DMS153 (cell line): ENCODE results near the gene MYO15A.
"Not testable (repeated sequence)": the region's sequence is repeated elsewhere in the genome, so short reads cannot be mapped to it uniquely, and the experiment has no call there.

Source experiments
- DNase-seq: peaks from one replicate; lab custom pipeline; 2025; lab: John Stamatoyannopoulos, UW

The MYO15A gene

GRCh38 chr17:18185832-18186626 lies 77.5 kb downstream of the MYO15A start:
- DNase-seq, result no peak

GRCh38 chr17:18186627-18186982 lies 78.0 kb downstream of the MYO15A start:
- DNase-seq, result no peak

- no peak for DNase-seq
These were observed 78.7 kb downstream of the MYO15A start for GRCh38 chr17:18187226-18187625.

GRCh38 chr17:18187821-18188761 lies 79.5 kb downstream of the MYO15A start:
- DNase-seq, result no peak

GRCh38 chr17:18190628-18191235 lies 82.2 kb downstream of the MYO15A start:
- no peak for DNase-seq

- no peak for DNase-seq
These were observed 82.7 kb downstream of the MYO15A start for GRCh38 chr17:18191236-18191667.

- DNase-seq, result no peak
These were observed 83.4 kb downstream of the MYO15A start for GRCh38 chr17:18191967-18192366.

- DNase-seq, result no peak
These were observed 85.8 kb downstream of the MYO15A start for GRCh38 chr17:18194394-18194793.

- no peak for DNase-seq
These were observed 86.2 kb downstream of the MYO15A start for GRCh38 chr17:18194804-18195203.

- no peak for DNase-seq
These were observed 86.7 kb downstream of the MYO15A start for GRCh38 chr17:18195246-18195645.

GRCh38 chr17:18197535-18198194 lies 89.1 kb downstream of the MYO15A start:
- no peak for DNase-seq

GRCh38 chr17:18198530-18198929 lies 90.0 kb downstream of the MYO15A start:
- no peak for DNase-seq

- no peak for DNase-seq
These were observed 92.6 kb downstream of the MYO15A start for GRCh38 chr17:18201108-18201507.

- no peak for DNase-seq
These were observed 94.8 kb downstream of the MYO15A start for GRCh38 chr17:18203308-18203707.

- no peak for DNase-seq
These were observed 97.3 kb downstream of the MYO15A start for GRCh38 chr17:18205861-18206260.

- DNase-seq, result no peak
These were observed 98.4 kb downstream of the MYO15A start for GRCh38 chr17:18206962-18207361.

- no peak for DNase-seq
These were observed 99.5 kb downstream of the MYO15A start for GRCh38 chr17:18208092-18208491.

- no peak for DNase-seq
These were observed 105.2 kb downstream of the MYO15A start for GRCh38 chr17:18213666-18214270.

- not testable (repeated sequence) for DNase-seq
These were observed 108.3 kb downstream of the MYO15A start for GRCh38 chr17:18216906-18217305.

GRCh38 chr17:18217412-18218015 lies 109.0 kb downstream of the MYO15A start:
- DNase-seq, result no peak

- DNase-seq, result no peak
These were observed 110.3 kb downstream of the MYO15A start for GRCh38 chr17:18218756-18219415.
